Astrocyte of the spinal cord (primary cell): ENCODE results near the gene PLRG1.

Experiments used
- DNase-seq: peaks from one replicate; pipeline ENCODE4 v3.0.0; 2011; ENCODE audit warnings: low read depth, low spot score
- H3K4me3 ChIP-seq: 2 replicates; pipeline ENCODE4 v1.5.1; 2011; ENCODE audit warnings: low read depth, mild to moderate bottlenecking, low read length, moderate library complexity
- in situ Hi-C: cut with HindIII; loops from 2 replicates; pipeline ENCODE4 v1.10.0; 2017; ENCODE audit warnings: low sequenced_read_pairs
- TF ChIP-seq, protein P1 (sequence below): IDR thresholded peaks from 2 replicates; pipeline ENCODE4 v1.5.1; 2012; ENCODE audit warnings: low read depth, mild to moderate bottlenecking, low read length, inconsistent platforms

PLRG1 gene

DNA sequence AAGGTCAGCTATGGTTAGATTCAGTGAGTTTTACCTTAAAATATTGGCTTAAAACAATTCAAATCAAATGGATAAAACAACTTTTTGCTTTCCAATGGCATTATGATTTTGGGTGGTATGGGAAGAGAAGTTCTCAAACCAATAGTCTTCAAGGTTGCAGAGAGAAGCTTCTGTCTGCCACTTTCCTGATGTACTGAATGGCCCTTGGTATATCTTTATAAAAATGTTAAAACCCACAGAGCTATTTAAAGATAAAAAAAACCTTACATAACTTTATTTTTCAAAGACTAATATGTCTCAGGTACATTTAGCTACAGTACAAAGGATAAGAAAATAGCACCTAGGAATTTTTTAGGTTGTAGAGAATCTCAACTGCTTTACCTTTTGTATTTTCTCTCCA, 33.5 kb upstream of the PLRG1 start:
- DNase-seq, result no peak
- H3K4me3 ChIP-seq, result no peak overlapping the region
- TF ChIP-seq, protein P1, sequence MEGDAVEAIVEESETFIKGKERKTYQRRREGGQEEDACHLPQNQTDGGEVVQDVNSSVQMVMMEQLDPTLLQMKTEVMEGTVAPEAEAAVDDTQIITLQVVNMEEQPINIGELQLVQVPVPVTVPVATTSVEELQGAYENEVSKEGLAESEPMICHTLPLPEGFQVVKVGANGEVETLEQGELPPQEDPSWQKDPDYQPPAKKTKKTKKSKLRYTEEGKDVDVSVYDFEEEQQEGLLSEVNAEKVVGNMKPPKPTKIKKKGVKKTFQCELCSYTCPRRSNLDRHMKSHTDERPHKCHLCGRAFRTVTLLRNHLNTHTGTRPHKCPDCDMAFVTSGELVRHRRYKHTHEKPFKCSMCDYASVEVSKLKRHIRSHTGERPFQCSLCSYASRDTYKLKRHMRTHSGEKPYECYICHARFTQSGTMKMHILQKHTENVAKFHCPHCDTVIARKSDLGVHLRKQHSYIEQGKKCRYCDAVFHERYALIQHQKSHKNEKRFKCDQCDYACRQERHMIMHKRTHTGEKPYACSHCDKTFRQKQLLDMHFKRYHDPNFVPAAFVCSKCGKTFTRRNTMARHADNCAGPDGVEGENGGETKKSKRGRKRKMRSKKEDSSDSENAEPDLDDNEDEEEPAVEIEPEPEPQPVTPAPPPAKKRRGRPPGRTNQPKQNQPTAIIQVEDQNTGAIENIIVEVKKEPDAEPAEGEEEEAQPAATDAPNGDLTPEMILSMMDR, result no peak
- in situ Hi-C loops, result no loop called here

DNA sequence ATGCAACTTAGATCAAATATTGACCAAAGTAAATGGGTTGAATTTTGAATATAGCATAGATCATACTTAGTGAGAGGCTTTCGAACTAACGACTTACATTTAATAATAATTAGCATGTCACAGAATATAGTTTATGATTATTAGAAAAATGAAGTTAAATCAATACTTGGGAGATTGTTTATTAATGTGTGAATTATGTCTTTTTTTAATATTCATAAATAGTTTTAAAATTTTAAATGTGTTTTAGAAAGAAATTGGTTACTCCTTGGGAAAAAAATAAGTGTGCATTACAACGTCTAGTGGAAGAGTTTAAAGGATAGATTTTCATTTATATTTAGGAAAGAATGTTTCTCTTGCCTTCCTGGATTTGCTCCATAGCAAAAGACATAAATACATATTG, 33.0 kb upstream of the PLRG1 start:
- in situ Hi-C loops, result no loop called here
- DNase-seq, result no peak
- TF ChIP-seq, protein P1, result no peak
- H3K4me3 ChIP-seq, result no peak overlapping the region

DNA sequence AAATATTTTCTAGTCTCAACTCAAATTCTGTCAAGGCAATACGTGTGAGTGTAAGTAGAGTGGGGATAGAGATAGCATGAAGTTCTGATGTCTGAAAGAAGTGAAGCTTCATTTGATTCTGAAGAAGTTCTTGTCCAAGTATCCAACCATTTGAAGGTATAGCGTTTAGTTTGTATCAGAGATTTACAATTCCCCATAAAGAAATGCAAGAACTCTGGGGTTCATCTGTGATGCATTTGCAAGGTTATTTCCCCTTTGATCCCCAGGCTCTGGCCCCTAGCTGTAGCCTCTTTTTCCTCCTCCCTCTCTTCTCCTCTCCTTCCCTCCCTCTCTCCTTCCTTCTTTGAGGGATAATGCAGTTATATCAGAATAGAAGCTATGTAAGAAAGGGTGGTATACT, 32.5 kb upstream of the PLRG1 start:
- in situ Hi-C loops, result no loop called here
- no peak for DNase-seq

DNA sequence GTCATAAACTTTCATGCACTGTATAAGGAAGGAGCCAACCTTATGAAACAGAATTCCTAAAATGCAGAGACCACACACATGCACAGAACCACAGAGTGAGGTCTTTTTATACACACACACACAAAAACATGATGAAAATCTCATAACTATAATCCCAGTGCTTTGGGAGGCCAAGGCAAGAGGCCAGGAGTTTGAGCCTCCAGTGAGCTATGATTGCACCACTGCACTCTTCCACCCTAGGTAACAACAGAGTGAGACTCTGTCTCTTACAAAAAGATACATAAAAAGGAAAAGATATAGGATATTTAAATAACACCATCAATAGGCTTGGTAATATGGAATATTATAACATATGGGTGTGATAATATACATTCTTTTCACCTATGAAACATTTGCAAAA, 29.7 kb upstream of the PLRG1 start:
- H3K4me3 ChIP-seq, result no peak overlapping the region
- TF ChIP-seq, protein P1, result no peak

More for the DNA sequence above, 32.5 kb upstream of the PLRG1 start:
- TF ChIP-seq, protein P1, result no peak
- no peak overlapping the region for H3K4me3 ChIP-seq

DNA sequence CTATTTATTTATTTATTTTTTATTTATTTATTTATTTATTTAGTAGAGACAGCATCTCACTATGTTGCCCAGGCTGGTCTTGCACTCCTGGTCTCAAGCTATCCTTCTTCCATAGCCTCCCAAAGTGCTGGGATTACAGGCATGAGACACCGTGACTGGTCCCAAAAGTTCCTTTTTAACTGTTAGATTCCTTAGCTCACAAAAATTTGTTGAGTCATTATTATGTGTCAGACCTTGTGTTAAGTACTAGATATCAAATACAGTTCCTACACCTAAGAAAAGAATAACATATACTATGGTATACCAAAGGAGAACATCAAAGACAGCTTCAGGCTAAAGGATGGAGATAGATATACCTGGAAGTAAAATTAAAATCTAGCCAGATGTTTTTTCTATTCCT, 28.7 kb upstream of the PLRG1 start:
- in situ Hi-C loops, result no loop called here

More for the DNA sequence above, 29.7 kb upstream of the PLRG1 start:
- in situ Hi-C loops, result no loop called here
- DNase-seq, result no peak

DNA sequence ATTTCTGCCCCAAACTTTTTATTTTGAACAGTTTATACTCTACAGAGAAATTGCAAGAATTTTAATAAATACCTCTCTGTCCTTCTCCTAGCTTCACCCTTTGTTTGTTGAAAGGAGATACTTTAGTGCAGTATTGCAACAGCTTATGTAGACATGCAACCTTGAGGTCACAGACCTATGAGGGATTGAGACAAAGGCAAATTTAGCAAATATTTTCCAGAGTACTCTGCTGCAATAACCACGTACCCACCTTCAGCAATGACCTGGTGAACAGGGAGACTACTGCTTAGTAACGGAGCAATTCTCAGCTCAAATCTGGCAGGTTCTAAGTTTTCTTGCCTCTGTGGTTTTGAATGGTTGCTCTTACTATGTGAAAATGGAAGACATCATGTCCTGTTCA, 27.1 kb upstream of the PLRG1 start:
- DNase-seq, result no peak
- H3K4me3 ChIP-seq, result no peak overlapping the region
- in situ Hi-C loops, result no loop called here
- TF ChIP-seq, protein P1, result no peak

More for the DNA sequence above, 28.7 kb upstream of the PLRG1 start:
- no peak overlapping the region for H3K4me3 ChIP-seq
- TF ChIP-seq, protein P1, result no peak
- no peak for DNase-seq

DNA sequence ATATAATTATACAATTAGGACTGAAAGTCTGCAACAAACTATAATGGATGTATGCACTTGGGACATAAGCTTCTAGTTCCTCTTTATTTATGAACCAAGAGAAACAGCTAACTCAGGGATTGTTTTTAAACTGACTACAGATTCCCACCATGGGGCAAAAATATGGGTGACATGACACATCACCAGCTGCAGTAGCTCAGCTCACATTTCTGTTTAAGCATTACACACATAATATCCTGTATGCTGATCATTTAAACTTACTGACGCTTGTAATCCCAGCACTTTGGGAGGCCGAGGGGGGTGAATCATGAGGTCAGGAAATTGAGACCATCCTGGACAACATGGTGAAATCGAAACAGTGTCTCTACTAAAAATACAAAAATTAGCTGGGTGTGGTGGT, 24.1 kb upstream of the PLRG1 start:
- DNase-seq, result no peak
- in situ Hi-C loops, result no loop called here
- TF ChIP-seq, protein P1, result no peak
- no peak overlapping the region for H3K4me3 ChIP-seq
